GM23338 (cell line): Measurements from ENCODE around the gene FBXO9. TPM values are rescaled to one million over a fixed set of nuclear protein-coding genes. Genes with fewer than 3 reads are reported as not detected.

Source experiments
- ATAC-seq: fragments of 200-7000 bp; cut with Tn5 transposase; 3 replicates; pipeline ENCODE4 v1.9.1; 2020
- DNase-seq: peaks from one replicate; pipeline ENCODE4 v3.0.0-alpha.2; 2015; ENCODE audit warnings: low spot score
- H2AFZ ChIP-seq: fragments of 200-600 bp; sonication (generic); 2 replicates; pipeline ENCODE4 v1.8.0; 2016; ENCODE audit warnings: antibody characterized with exemption, mild to moderate bottlenecking, moderate library complexity
- H3F3A ChIP-seq: fragments of 200-600 bp; sonication (generic); replicated peaks from 2 replicates; pipeline ENCODE4 v1.8.0; 2017; ENCODE audit warnings: antibody characterized with exemption, mixed run types, low read depth
- H3K27ac ChIP-seq: fragments of 200-600 bp; sonication (generic); 2 replicates; pipeline ENCODE4 v1.6.1; 2016; ENCODE audit warnings: low read depth
- H3K27me3 ChIP-seq: fragments of 200-600 bp; sonication (generic); 2 replicates; pipeline ENCODE4 v1.8.0; 2016; ENCODE audit warnings: mild to moderate bottlenecking, mixed run types, moderate library complexity; ENCODE audit not compliant: insufficient read depth
- H3K36me3 ChIP-seq: fragments of 200-600 bp; sonication (generic); 2 replicates; pipeline ENCODE4 v1.8.0; 2016; ENCODE audit warnings: mild to moderate bottlenecking; ENCODE audit not compliant: insufficient read depth
- H3K4me1 ChIP-seq: fragments of 200-600 bp; sonication (generic); 2 replicates; pipeline ENCODE4 v1.8.0; 2016; ENCODE audit warnings: mild to moderate bottlenecking, moderate library complexity; ENCODE audit not compliant: insufficient read depth
- H3K4me2 ChIP-seq: fragments of 200-600 bp; sonication (generic); 2 replicates; pipeline ENCODE4 v1.7.1; 2017; ENCODE audit warnings: mixed run types
- H3K4me3 ChIP-seq: fragments of 200-600 bp; sonication (generic); 2 replicates; pipeline ENCODE4 v1.6.1; 2016; ENCODE audit warnings: mixed run types
- H3K79me2 ChIP-seq: fragments of 200-600 bp; sonication (generic); replicated peaks from 2 replicates; pipeline ENCODE4 v1.8.0; 2017; ENCODE audit warnings: mild to moderate bottlenecking; ENCODE audit not compliant: insufficient read depth
- H3K9me2 ChIP-seq: fragments of 200-600 bp; sonication (generic); 2 replicates; pipeline ENCODE4 v1.8.0; 2017; ENCODE audit not compliant: insufficient read depth
- H4K20me1 ChIP-seq: fragments of 200-600 bp; sonication (generic); replicated peaks from 2 replicates; pipeline ENCODE4 v1.8.0; 2017; ENCODE audit warnings: mild to moderate bottlenecking; ENCODE audit not compliant: insufficient read depth
- H3K27ac Mint-ChIP-seq: 2 replicates; pipeline ENCODE4 v1.8.0; 2020; ENCODE audit warnings: inconsistent platforms, mild to moderate bottlenecking, moderate library complexity, mixed read lengths
- H3K27me3 Mint-ChIP-seq: 3 replicates; pipeline ENCODE4 v1.8.0; 2022; ENCODE audit warnings: low read depth, mild to moderate bottlenecking, moderate library complexity, mixed read lengths, inconsistent platforms; ENCODE audit not compliant: insufficient read depth, poor library complexity
- H3K36me3 Mint-ChIP-seq: 3 replicates; pipeline ENCODE4 v1.8.0; 2021; ENCODE audit warnings: low read depth, mild to moderate bottlenecking, inconsistent platforms, moderate library complexity, mixed read lengths
- H3K4me1 Mint-ChIP-seq: 3 replicates; pipeline ENCODE4 v1.8.0; 2020; ENCODE audit warnings: mild to moderate bottlenecking, inconsistent platforms, mixed read lengths
- H3K4me3 Mint-ChIP-seq: 3 replicates; pipeline ENCODE4 v1.8.0; 2021; ENCODE audit warnings: moderate library complexity, mild to moderate bottlenecking, inconsistent platforms, mixed read lengths
- H3K9me3 Mint-ChIP-seq: 3 replicates; pipeline ENCODE4 v1.8.0; 2020; ENCODE audit warnings: moderate library complexity, mild to moderate bottlenecking, inconsistent platforms, mixed read lengths
- EZH2 ChIP-seq: fragments of 200-600 bp; sonication (generic); IDR thresholded peaks from one replicate; pipeline ENCODE4 v1.8.0; 2017; ENCODE audit warnings: antibody characterized with exemption, mild to moderate bottlenecking, low read depth; ENCODE audit not compliant: unreplicated experiment
- JUNB ChIP-seq: IDR thresholded peaks from one replicate; pipeline ENCODE4 v1.6.1; 2016; ENCODE audit warnings: antibody characterized with exemption; ENCODE audit not compliant: unreplicated experiment
- POLR2AphosphoS5 ChIP-seq: IDR thresholded peaks from 2 replicates; pipeline ENCODE4 v1.6.1; 2016; ENCODE audit warnings: antibody characterized with exemption, low read depth
- REST ChIP-seq: IDR thresholded peaks from one replicate; pipeline ENCODE4 v1.6.1; 2018; ENCODE audit warnings: antibody characterized with exemption; ENCODE audit not compliant: unreplicated experiment
- STAT1 ChIP-seq: IDR thresholded peaks from one replicate; pipeline ENCODE4 v1.6.1; 2016; ENCODE audit warnings: antibody characterized with exemption; ENCODE audit not compliant: unreplicated experiment
- ZNF462 ChIP-seq: fragments of 250-450 bp; sonication (Bioruptor Pico); IDR thresholded peaks from 2 replicates; pipeline ENCODE4 v1.5.0; 2020; ENCODE audit warnings: mild to moderate bottlenecking, moderate library complexity
- polyA plus RNA-seq: library from polyadenylated mRNA; unstranded; fragments of >200 nt; fragmentation: Nextera tagmentation; extraction: Ambion mirVana; gene quantifications from 2 replicates; pipeline ENCODE4 v1.2.1, GENCODE V29; 2016
- total RNA-seq: library from RNA; depleted of rRNA; stranded (reverse); fragments of >200 nt; shearing (Covaris generic); gene quantifications from 2 replicates; pipeline ENCODE4 v1.2.3, GENCODE V29; 2014
- TF ChIP-seq, protein P1 (sequence below): IDR thresholded peaks from 2 replicates; pipeline ENCODE4 v1.6.1; 2016; ENCODE audit warnings: antibody characterized with exemption

The FBXO9 gene
- total and polyA plus RNA-seq, 2 experiments from 2014 or later = 29.8 to 32.8 TPM

GRCh38 chr6:53043581-53043980 is 21.6 kb upstream of the FBXO9 start (continued):
- no peak for TF ChIP-seq ZNF462
- TF ChIP-seq, protein P1, sequence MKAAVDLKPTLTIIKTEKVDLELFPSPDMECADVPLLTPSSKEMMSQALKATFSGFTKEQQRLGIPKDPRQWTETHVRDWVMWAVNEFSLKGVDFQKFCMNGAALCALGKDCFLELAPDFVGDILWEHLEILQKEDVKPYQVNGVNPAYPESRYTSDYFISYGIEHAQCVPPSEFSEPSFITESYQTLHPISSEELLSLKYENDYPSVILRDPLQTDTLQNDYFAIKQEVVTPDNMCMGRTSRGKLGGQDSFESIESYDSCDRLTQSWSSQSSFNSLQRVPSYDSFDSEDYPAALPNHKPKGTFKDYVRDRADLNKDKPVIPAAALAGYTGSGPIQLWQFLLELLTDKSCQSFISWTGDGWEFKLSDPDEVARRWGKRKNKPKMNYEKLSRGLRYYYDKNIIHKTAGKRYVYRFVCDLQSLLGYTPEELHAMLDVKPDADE = no peak

- Histone ChIP-seq H3K79me2 (no peaks in the 10 kb centered on the region; the same call in 1 of the 2 replicates), H4K20me1 (no peaks in the 10 kb centered on the region; the same call in 1 of the 2 replicates), H3K36me3 (no peaks in the 10 kb centered on the region), H3K4me2 (peak overlapping the region; percentile 7), H2AFZ (no peak overlapping the region), H3K27me3 (no peaks in the 10 kb centered on the region), H3F3A (no peaks in the 10 kb centered on the region), H3K9me2 (no peaks in the 10 kb centered on the region), H3K4me1 (peaks cover 12% of the 10 kb centered on the region), H3K27ac (peak overlapping the region; percentile 35; the same call in 1 of the 2 replicates), H3K4me3 (no peak overlapping the region)
- H3K36me3 Mint-ChIP-seq = peaks cover 22% of the 10 kb centered on the region
- H3K9me3 Mint-ChIP-seq = no peaks in the 10 kb centered on the region
- peak; percentile 92 for ATAC-seq
- TF ChIP-seq STAT1 (no peak), JUNB (no peak), REST (no peak), EZH2 (no peak), POLR2AphosphoS5 (no peak)
- peaks cover 21% of the 10 kb centered on the region for H3K4me1 Mint-ChIP-seq
- H3K27me3 Mint-ChIP-seq = peaks cover 4% of the 10 kb centered on the region
- no peak overlapping the region; the same call in 2 of the 3 replicates for H3K4me3 Mint-ChIP-seq
- peak overlapping the region; percentile 33; the same call in 1 of the 2 replicates for H3K27ac Mint-ChIP-seq
- peak; percentile 47 for DNase-seq
Observed at GRCh38 chr6:53044071-53044470, 21.1 kb upstream of the FBXO9 start.
